Prostate gland (tissue), 2 donors: ENCODE data around the gene CCNC. TPM values are rescaled to one million over a fixed set of nuclear protein-coding genes. Genes with fewer than 3 reads are reported as not detected.

ENCODE experiments used
- DNase-seq: peaks from one replicate; pipeline ENCODE4 v3.0.0-alpha.2; 2019; ENCODE audit warnings: low spot score
- H3K27ac ChIP-seq, 2 donors: fragments of 200-600 bp; sonication (generic); 2 replicates each; pipeline ENCODE4 v1.5.1; 2017 to 2019
- H3K27me3 ChIP-seq: fragments of 200-600 bp; sonication (generic); replicated peaks from 2 replicates; pipeline ENCODE4 v1.5.1; 2019; ENCODE audit not compliant: insufficient read depth
- H3K36me3 ChIP-seq, 2 donors: fragments of 200-600 bp; sonication (generic); 1 replicate in 1 of 2; 2 replicates in 1 of 2; pipeline versions ENCODE4 v1.5.1 to v1.8.1; 2017 to 2019
- H3K4me1 ChIP-seq: fragments of 200-600 bp; sonication (generic); replicated peaks from 2 replicates; pipeline ENCODE4 v1.5.1; 2019
- H3K4me3 ChIP-seq, 2 donors: fragments of 200-600 bp; sonication (generic); 2 replicates each; pipeline ENCODE4 v1.5.1; 2017 to 2019
- H3K9me3 ChIP-seq: fragments of 200-600 bp; sonication (generic); 2 replicates; pipeline ENCODE4 v1.5.1; 2017
- CTCF ChIP-seq, 4 experiments: fragments of 200-600 bp in 2 of 4; fragments of 450-650 bp in 2 of 4; sonication (generic) in 2 of 4; IDR thresholded peaks; 1 replicate in 3 of 4; 2 replicates in 1 of 4; pipeline ENCODE4 v1.5.1; 2016 to 2019; ENCODE audit warnings: antibody characterized with exemption in 4 of 4, mild to moderate bottlenecking in 2 of 4, moderate library complexity in 2 of 4
- POLR2A ChIP-seq: fragments of 450-650 bp; IDR thresholded peaks from one replicate; pipeline ENCODE4 v1.6.1; 2016; ENCODE audit warnings: antibody characterized with exemption, mild to moderate bottlenecking
- POLR2AphosphoS5 ChIP-seq: sonication (generic); formaldehyde crosslinking; IDR thresholded peaks from one replicate; pipeline ENCODE4 v1.6.1; 2017; ENCODE audit warnings: antibody characterized with exemption
- WGBS: methylation state at CpG from one replicate; pipeline ENCODE4 v1.1.5; 2018; 5-methylcytosine and 5-hydroxymethylcytosine counted together
- intact Hi-C: fragments of 100-400 bp; cut with DNase I; formaldehyde crosslinking; loops from one replicate; pipeline ENCODE4 v1.14.2; 2022
- small RNA-seq, 2 donors: library from RNA; depleted of rRNA; stranded (forward); fragments of <200 nt; gene quantifications; one replicate each; pipeline ENCODE3, GENCODE V24; 2016
- total RNA-seq, 2 donors: library from RNA; depleted of rRNA; stranded (reverse); fragments of >200 nt; gene quantifications; one replicate each; pipeline ENCODE4 v1.1.0, GENCODE V29; 2016

Gene CCNC
- total RNA-seq, 2 donors from 2014 or later: 37.8 to 83.4 TPM

- Histone ChIP-seq H3K4me1 (no peaks in the 10 kb centered on the region), H3K36me3 (no peaks in the 10 kb centered on the region), H3K9me3 (no peaks in the 10 kb centered on the region), H3K27me3 (no peaks in the 10 kb centered on the region), H3K27ac (no peak overlapping the region), H3K4me3 (no peak overlapping the region)
- DNase-seq: no peak
- WGBS: 65% methylated on average over 1 of the region's 1 CpG
- intact Hi-C loops: no loop called here
- no peak for TF ChIP-seq POLR2A
- no peak for TF ChIP-seq CTCF (IDR thresholded peaks at IDR 0.05)
- TF ChIP-seq POLR2AphosphoS5: no peak
Measured at GRCh38 chr6:99498421-99498820, 70.0 kb downstream of the CCNC start.

GRCh38 chr6:99495466-99495865 lies 73.0 kb downstream of the CCNC start:
- no peaks in the 10 kb centered on the region for H3K36me3 ChIP-seq
- H3K4me1 ChIP-seq: no peaks in the 10 kb centered on the region
- no peaks in the 10 kb centered on the region for H3K9me3 ChIP-seq
- intact Hi-C loops: no loop called here
- H3K27me3 ChIP-seq: no peaks in the 10 kb centered on the region
- DNase-seq: no peak
- no peak overlapping the region for H3K27ac ChIP-seq
- no peak overlapping the region for H3K4me3 ChIP-seq
- no peak for TF ChIP-seq POLR2A
- TF ChIP-seq POLR2AphosphoS5: no peak
- TF ChIP-seq CTCF (IDR thresholded peaks at IDR 0.05): no peak
- 100% methylated on average over 1 of the region's 1 CpG for WGBS

Small RNA genes within 50 kb of the gene (small RNA-seq; reads per million reads assigned to genes)
- gene RF00019: 0 reads per million in 2 donors

Other genes starting within 250 kb of the CCNC start
- 10 to 100 TPM in 1 of 2 donors, 1 to 10 TPM in 1; 6.5 to 14.7 TPM for gene FAXC, start 219.0 kb downstream of the CCNC start, total RNA-seq
- gene COQ3, start 174.5 kb downstream of the CCNC start, total RNA-seq: 1 to 10 TPM; 4.0 to 6.8 TPM
- gene PNISR, start 143.4 kb downstream of the CCNC start, total RNA-seq: 100 to 1,000 TPM in 1 of 2 donors, 10 to 100 TPM in 1; 62.0 to 161 TPM
- gene USP45, start 53.2 kb downstream of the CCNC start, total RNA-seq: 10 to 100 TPM; 14.3 to 19.4 TPM
- under 1 TPM in 1 of 2 donors, not detected in 1; 0.74 TPM for gene PRDM13, start 38.2 kb upstream of the CCNC start, total RNA-seq